WERI-Rb-1 (cell line): Measurements from ENCODE around the gene ANXA6.

Source experiments
- DNase-seq: peaks from one replicate; pipeline ENCODE4 v3.0.0-alpha.2; 2020
- H3K27ac ChIP-seq: fragments of 250-450 bp; sonication (Bioruptor Pico); 2 replicates; pipeline ENCODE4 v1.5.1; 2020; ENCODE audit warnings: mild to moderate bottlenecking, moderate library complexity
- H3K27me3 ChIP-seq: fragments of 250-450 bp; sonication (Bioruptor Pico); 2 replicates; pipeline ENCODE4 v1.5.1; 2021; ENCODE audit warnings: mild to moderate bottlenecking, low read depth, moderate library complexity; ENCODE audit not compliant: insufficient read depth, severe bottlenecking
- H3K36me3 ChIP-seq: fragments of 250-450 bp; sonication (Bioruptor Pico); 2 replicates; pipeline ENCODE4 v1.5.1; 2020; ENCODE audit warnings: mild to moderate bottlenecking, moderate library complexity
- H3K4me3 ChIP-seq: 2 replicates; pipeline ENCODE4 v1.5.1; 2011; ENCODE audit warnings: low read depth, mild to moderate bottlenecking, control low read depth, low read length
- H3K9me3 ChIP-seq: fragments of 250-450 bp; sonication (Bioruptor Pico); 2 replicates; pipeline ENCODE4 v1.5.1; 2021; ENCODE audit warnings: mild to moderate bottlenecking, moderate library complexity; ENCODE audit not compliant: severe bottlenecking
- TF ChIP-seq, protein P1 (sequence below): IDR thresholded peaks from 2 replicates; pipeline ENCODE4 v1.5.1; 2011; ENCODE audit warnings: low read depth, mild to moderate bottlenecking, control low read depth, inconsistent platforms, low read length

The ANXA6 gene

DNA sequence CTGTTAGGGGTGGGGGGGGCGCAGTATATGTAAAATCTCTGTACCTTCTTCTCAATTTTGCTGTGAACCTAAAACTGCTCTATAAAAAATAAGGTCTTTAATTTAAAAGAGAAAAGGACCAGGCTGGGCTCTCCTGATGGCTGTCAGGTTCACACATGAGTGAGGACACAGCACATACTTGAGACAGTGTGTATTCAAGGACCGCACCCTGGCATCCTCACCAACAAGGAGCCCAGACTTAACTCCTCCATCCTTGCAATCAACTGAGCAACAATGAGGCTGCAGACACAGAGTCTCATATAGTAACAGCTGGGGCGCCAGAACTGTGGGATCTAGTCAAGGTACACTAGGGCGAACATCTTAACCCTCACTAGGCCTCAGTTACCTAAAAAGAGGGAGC is 86.6 kb downstream of the ANXA6 start:
- Histone ChIP-seq H3K27ac (no peak overlapping the region), H3K4me3 (no peak overlapping the region), H3K27me3 (no peaks in the 10 kb centered on the region), H3K36me3 (no peaks in the 10 kb centered on the region), H3K9me3 (no peaks in the 10 kb centered on the region)
- TF ChIP-seq, protein P1, sequence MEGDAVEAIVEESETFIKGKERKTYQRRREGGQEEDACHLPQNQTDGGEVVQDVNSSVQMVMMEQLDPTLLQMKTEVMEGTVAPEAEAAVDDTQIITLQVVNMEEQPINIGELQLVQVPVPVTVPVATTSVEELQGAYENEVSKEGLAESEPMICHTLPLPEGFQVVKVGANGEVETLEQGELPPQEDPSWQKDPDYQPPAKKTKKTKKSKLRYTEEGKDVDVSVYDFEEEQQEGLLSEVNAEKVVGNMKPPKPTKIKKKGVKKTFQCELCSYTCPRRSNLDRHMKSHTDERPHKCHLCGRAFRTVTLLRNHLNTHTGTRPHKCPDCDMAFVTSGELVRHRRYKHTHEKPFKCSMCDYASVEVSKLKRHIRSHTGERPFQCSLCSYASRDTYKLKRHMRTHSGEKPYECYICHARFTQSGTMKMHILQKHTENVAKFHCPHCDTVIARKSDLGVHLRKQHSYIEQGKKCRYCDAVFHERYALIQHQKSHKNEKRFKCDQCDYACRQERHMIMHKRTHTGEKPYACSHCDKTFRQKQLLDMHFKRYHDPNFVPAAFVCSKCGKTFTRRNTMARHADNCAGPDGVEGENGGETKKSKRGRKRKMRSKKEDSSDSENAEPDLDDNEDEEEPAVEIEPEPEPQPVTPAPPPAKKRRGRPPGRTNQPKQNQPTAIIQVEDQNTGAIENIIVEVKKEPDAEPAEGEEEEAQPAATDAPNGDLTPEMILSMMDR, result no peak
- no peak for DNase-seq

DNA sequence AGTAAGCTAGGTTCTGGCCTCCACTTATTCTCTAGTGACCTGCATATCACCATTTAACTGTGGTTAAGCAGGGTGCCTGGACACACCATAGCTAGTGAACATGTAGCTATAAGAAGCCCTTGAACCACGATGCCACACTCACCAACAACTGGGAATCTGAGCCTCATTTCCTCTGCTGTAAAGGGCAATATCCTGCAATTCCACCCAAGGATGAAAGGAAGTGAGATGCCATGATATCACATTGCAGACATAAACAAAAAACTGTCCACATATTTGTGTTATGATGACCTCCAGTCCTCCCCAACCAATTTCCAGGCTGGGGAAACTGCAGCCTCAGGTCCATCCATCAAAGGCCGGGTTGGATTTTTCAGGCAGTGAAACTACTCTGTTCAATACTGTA is 87.1 kb downstream of the ANXA6 start:
- Histone ChIP-seq H3K4me3 (no peak overlapping the region), H3K27ac (no peak overlapping the region), H3K9me3 (no peaks in the 10 kb centered on the region), H3K36me3 (no peaks in the 10 kb centered on the region), H3K27me3 (no peaks in the 10 kb centered on the region)
- TF ChIP-seq, protein P1, result no peak
- DNase-seq, result no peak

DNA sequence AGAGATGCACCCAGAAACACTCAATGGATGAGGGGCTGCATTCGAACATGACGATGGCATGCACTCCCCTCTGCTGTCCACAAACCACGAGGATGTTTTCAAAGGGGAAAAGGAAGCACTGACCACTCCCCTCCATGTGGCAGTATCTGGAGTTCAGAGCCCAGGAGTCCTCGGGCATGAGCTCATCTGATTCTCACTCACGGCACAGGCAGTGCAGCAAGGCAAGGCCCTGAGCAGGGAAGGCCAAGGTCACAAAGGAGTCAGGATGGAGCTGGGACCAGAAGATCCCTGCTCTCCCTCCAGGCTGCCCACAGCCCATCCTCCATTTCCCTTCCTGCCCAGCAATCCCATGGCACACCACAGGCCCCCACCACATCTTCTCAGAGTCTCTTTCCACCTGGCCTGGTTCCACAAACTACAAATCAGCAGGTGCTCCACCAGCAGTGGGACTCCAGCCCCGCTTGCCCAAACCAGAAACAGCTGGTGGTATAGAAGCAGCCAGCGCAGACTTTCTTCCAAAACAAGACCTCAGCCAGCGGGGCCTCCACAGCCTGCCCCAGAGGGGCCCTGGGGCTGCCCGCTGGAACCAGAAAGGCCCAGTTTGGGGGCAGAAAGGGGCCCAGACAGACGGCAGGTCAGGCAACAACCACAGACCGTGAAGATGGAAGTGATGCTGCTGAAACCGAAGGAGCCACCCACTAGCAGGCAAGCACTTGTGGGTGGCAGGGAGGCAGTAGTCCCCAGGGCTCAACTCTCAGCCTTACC is 89.0 kb downstream of the ANXA6 start:
- TF ChIP-seq, protein P1, result no peak
- Histone ChIP-seq H3K4me3 (no peak overlapping the region), H3K27ac (no peak overlapping the region), H3K9me3 (no peaks in the 10 kb centered on the region), H3K27me3 (no peaks in the 10 kb centered on the region), H3K36me3 (no peaks in the 10 kb centered on the region)
- DNase-seq, result no peak

DNA sequence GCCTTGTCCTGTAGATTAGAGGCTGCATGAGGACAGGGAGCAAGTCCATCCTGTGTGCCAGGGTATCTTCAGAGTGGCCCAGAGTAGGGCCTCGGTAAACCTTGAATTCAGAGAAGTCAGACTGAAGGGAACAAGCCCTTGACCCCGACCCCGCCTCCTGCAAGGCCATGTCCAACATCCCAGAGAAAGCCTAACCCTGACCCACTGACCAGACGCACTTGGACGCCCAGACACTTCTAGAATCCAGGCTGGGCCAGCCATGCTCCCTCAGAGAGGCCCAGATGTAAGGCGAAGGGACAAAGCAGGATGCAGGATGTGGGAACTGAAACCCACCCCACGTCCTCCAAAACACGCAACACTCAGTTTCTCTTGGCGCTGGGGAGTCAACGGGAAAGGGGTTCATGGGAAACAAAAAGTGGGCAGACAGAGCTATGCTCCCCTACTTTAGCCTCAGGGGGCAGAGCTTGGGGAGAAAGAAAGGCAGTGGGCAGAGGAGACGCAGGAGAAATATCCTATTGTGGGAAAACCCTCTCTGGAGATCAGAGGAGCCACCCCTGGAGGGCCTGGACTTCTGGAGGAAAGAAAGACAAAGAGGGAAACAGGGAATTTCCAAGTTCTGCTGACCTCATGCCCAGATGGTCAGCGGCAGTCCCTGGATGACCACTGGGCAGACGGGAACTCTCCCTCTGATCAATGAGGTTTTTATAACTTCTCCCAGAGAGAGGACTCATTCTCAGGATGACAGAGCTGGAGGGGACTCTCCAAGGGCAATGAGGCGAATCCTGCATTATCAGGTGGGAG is 89.7 kb downstream of the ANXA6 start:
- no peak overlapping the region for H3K27ac ChIP-seq
- H3K27me3 ChIP-seq, result no peaks in the 10 kb centered on the region
- no peaks in the 10 kb centered on the region; the same call in 1 of the 2 replicates for H3K36me3 ChIP-seq
- no peak overlapping the region for H3K4me3 ChIP-seq
- DNase-seq, result no peak
- TF ChIP-seq, protein P1, result no peak
- no peaks in the 10 kb centered on the region for H3K9me3 ChIP-seq

DNA sequence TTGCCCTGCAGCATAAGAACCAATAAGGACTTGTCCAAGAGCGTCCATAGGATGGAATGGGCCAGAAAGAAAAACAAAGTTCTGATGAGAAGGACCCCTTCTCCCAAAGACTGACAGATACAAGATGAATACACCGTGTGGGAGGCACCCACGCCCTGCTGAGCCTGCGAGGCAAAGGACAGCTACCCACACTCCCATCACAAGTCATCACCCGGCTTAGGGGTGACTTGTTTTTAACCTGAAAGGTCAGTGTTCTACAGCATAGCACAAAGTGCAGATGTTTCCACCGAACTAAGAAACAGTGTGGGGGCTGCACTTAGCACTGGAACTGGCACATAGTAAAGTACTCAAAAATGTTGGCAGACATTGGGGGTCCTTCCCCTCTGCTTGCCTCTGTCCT is 90.7 kb downstream of the ANXA6 start:
- no peak for DNase-seq
- Histone ChIP-seq H3K36me3 (peaks cover 1% of the 10 kb centered on the region), H3K9me3 (no peaks in the 10 kb centered on the region), H3K27ac (no peak overlapping the region), H3K4me3 (no peak overlapping the region), H3K27me3 (no peaks in the 10 kb centered on the region)
- TF ChIP-seq, protein P1, result no peak
